Measurements from ENCODE around the gene GOLGA6L24.
"Not testable (repeated sequence)": the region's sequence is repeated elsewhere in the genome, so short reads cannot be mapped to it uniquely, and the experiment has no call there.

The GOLGA6L24 gene

DNA sequence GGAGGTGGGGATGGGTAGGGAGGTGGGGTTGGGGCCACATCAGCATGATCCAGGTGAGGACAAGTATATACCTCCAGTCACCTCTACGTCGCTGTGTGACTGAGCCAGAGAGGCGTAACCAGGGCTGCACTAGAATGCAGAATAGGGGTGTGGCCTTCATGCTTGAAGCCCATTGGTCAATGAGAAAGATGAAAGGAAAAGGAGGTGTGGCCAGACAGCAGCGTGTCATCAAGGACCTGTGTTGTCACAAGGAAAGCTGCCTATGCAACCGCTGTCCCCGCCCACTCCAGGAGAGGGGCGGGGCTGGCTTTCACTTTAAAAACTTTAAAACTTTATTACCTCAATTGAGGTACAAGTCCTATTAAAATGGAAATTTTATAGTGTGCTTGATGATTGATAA is at the start of gene GOLGA6L24:
Gene GOLGA6L24, minus strand, starts transcription at position 101 of the 400 bp plus-strand sequence. Its CDS starts 61 bp downstream, at position 40.
- not testable (repeated sequence) for DNase-seq

- not testable (repeated sequence) for DNase-seq
These were observed 45.0 kb upstream of the GOLGA6L24 start for GRCh38 chr15:28402774-28403435.

GRCh38 chr15:28396022-28396421 is 38.1 kb upstream of the GOLGA6L24 start:
- DNase-seq, result not testable (repeated sequence)

- not testable (repeated sequence) for DNase-seq
These were observed 22.2 kb upstream of the GOLGA6L24 start for GRCh38 chr15:28380053-28380452.

- DNase-seq, result not testable (repeated sequence)
These were observed 20.5 kb upstream of the GOLGA6L24 start, which contains the start of gene GOLGA8F for GRCh38 chr15:28378364-28378763. TSS of gene GOLGA8F (plus strand) at chr15:28378664. CDS start at chr15:28378762, 98 bp downstream.

DNA sequence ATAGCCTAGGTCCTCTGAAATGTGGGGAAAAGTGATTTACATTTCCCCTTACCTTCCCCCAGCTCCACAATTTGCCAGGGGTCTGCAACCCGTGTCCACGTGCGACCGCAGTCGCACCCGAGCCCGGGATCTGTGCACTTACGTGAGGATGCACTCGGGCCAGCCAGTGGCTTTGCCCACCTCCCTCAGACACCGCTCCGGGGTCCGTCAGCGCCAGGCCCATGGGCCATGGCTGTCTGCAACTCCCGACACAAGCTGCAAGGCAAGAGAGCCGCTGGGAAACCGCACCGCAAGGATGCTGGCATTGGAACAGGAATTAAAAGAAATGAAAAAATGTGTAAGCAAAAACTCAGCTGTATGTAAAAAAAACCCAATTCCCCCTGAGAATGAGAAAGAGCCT is 7.6 kb upstream of the GOLGA6L24 start:
- not testable (repeated sequence) for DNase-seq

DNA sequence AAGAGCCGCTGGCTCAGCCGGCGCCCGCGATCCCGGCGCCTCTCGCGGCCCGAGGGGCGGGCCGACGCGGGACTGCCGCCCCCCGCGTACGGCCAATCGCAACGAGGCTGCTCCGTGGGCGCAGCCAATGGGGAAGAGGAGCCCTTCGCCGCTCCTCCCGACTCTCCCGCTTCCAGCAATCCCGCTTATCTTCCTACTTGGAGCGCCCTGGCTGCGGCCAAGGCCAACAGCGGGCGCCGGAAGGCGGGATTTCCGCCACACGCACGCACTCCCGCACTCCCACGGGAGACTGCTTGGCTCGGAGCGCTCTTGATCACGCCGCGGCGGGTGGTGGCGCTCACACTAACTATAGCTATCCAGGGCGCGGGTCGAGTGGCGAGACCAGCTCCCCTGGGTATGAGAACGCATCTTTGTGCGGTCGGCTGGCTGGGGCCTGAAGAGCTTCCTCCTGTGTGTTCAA is 35.7 kb downstream of the GOLGA6L24 start, which contains the start of gene HERC2:
Gene HERC2, minus strand, starts transcription at position 51 of the 460 bp plus-strand sequence. CDS start 746 bp downstream, outside the sequence.
- not testable (repeated sequence) for DNase-seq

GRCh38 chr15:28321358-28322078 is 36.4 kb downstream of the GOLGA6L24 start:
- DNase-seq, result peak; percentile 23

GRCh38 chr15:28319725-28320124 is 38.2 kb downstream of the GOLGA6L24 start:
- not testable (repeated sequence) for DNase-seq

DNA sequence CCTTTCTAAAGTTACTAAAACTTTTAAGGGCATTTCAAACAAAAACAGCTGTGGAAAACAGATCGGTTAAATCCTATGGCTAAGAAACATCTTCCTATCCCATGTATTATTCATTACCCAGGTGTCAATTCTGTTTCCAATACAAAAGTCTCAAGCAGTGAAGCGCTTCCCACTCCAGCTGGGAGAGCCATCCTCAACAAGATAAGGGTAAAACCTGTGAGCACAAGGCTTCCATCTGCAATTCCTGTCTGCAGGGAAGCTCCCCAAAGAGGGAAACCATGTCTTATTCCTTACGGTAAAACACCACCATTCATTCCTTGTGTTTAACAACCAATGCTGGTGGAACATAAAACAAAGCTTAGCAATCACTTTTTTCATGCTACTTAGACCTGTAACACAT is 39.1 kb downstream of the GOLGA6L24 start:
- DNase-seq, result not testable (repeated sequence)

DNA sequence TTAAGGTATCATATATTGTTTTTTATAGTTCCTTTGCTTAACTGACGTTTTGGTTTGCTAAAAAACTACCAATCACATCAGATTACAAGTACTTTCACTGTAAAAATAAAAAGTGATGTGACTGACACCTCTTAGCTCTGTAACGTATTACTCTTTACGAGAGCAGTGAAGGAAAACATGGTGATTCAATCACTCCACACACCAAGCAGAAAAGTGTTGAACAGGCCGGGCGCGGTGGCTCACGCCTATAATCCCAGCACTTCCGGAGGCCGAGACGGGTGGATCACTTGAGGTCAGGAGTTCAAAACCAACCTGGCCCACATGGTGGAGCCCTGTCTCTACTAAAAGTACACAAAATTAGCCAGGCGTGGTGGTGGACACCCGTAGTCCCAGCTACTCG is 39.8 kb downstream of the GOLGA6L24 start:
- DNase-seq, result not testable (repeated sequence)

DNA sequence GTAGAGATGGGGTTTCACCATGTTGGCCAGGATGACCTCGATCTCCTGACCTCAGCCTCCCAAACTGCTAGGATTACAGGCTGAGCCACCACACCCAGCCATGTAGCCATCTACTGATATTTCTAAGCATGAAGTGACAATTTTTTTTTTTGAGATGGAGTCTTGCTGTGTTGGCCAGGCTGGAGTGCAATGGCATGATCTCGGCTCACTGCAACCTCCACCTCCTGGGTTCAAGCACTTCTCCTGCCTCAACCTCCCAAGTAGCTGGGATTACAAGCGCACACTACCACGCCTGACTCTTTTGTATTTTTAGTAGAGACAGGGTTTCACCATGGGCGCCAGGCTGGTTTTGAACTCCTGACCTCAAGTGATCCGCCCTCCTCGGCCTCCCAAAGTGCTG is 40.9 kb downstream of the GOLGA6L24 start:
- DNase-seq, result not testable (repeated sequence)

- not testable (repeated sequence) for DNase-seq
These were observed 47.4 kb downstream of the GOLGA6L24 start for GRCh38 chr15:28310454-28310853.

DNA sequence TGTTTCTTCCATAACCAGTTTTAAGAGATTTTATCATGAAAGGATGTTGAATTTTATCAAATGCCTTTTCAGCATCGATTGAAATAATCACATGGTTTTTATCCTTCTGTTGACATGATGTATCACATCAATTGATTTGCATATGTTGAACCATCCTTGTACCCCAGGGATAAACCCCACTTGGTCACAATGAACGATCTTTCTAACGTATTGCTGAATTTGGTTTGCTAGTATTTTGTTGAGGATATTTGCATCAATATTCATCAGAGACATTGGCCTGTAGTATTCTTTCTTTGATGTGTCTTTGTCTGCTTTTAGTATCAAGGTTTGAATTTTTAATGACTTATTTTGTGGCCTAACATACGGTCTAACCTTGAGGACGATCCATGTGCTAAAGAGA is 49.2 kb downstream of the GOLGA6L24 start:
- DNase-seq, result not testable (repeated sequence)
